BE2C (cell line): Measurements from ENCODE around the gene RCCD1.

ENCODE experiments used
- DNase-seq: peaks from one replicate; pipeline ENCODE4 v3.0.0-alpha.2; 2020
- H3K27me3 ChIP-seq: fragments of 250-450 bp; sonication (Bioruptor Pico); 2 replicates; pipeline ENCODE4 v1.5.1; 2020; ENCODE audit warnings: mild to moderate bottlenecking
- H3K36me3 ChIP-seq: fragments of 250-450 bp; sonication (Bioruptor Pico); 2 replicates; pipeline ENCODE4 v1.5.1; 2020; ENCODE audit warnings: mild to moderate bottlenecking
- H3K4me1 ChIP-seq: fragments of 250-450 bp; sonication (Bioruptor Pico); 2 replicates; pipeline ENCODE4 v1.5.1; 2020
- H3K4me3 ChIP-seq: 2 replicates; pipeline ENCODE4 v1.5.1; 2011; ENCODE audit warnings: low read depth, low read length
- H3K9me3 ChIP-seq: fragments of 250-450 bp; sonication (Bioruptor Pico); 2 replicates; pipeline ENCODE4 v1.5.1; 2020
- TF ChIP-seq, protein P1 (sequence below): IDR thresholded peaks from 2 replicates; pipeline ENCODE4 v1.5.1; 2012; ENCODE audit warnings: mild to moderate bottlenecking, low read depth, low read length

The RCCD1 gene

DNA sequence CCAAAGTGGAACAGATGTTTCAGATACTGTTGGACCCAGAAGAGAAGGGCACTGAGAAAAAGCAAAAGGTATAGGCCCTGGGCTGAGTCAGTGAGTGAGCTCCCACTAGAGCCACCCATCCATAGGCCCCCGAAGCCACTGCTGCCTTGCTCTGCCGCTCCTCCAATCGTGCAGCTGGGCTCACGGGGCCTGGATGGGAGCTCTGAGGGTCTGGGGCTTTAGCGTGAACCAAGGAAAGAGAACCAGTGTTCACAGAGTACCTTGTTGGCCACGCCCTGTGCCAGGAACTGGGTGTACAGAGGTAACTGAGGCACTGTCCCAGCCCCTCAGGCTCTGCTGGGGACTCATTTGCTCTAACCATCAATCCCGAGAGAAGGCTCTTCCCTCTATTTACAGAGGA, 14.9 kb upstream of the RCCD1 start:
- H3K36me3 ChIP-seq: peaks cover 46% of the 10 kb centered on the region

GRCh38 chr15:90941038-90941437, 13.6 kb upstream of the RCCD1 start:
- no peaks in the 10 kb centered on the region for H3K27me3 ChIP-seq
- DNase-seq: no peak
- TF ChIP-seq, protein P1, sequence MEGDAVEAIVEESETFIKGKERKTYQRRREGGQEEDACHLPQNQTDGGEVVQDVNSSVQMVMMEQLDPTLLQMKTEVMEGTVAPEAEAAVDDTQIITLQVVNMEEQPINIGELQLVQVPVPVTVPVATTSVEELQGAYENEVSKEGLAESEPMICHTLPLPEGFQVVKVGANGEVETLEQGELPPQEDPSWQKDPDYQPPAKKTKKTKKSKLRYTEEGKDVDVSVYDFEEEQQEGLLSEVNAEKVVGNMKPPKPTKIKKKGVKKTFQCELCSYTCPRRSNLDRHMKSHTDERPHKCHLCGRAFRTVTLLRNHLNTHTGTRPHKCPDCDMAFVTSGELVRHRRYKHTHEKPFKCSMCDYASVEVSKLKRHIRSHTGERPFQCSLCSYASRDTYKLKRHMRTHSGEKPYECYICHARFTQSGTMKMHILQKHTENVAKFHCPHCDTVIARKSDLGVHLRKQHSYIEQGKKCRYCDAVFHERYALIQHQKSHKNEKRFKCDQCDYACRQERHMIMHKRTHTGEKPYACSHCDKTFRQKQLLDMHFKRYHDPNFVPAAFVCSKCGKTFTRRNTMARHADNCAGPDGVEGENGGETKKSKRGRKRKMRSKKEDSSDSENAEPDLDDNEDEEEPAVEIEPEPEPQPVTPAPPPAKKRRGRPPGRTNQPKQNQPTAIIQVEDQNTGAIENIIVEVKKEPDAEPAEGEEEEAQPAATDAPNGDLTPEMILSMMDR: no peak
- peaks cover 53% of the 10 kb centered on the region for H3K36me3 ChIP-seq
- H3K4me3 ChIP-seq: no peak overlapping the region
- no peaks in the 10 kb centered on the region for H3K4me1 ChIP-seq
- H3K9me3 ChIP-seq: no peaks in the 10 kb centered on the region

More for the DNA sequence above, 14.9 kb upstream of the RCCD1 start:
- no peak for DNase-seq
- no peak overlapping the region for H3K4me3 ChIP-seq
- no peaks in the 10 kb centered on the region for H3K4me1 ChIP-seq
- no peaks in the 10 kb centered on the region for H3K27me3 ChIP-seq
- TF ChIP-seq, protein P1: no peak
- H3K9me3 ChIP-seq: no peaks in the 10 kb centered on the region

GRCh38 chr15:90942354-90943120, 12.1 kb upstream of the RCCD1 start:
- no peak overlapping the region for H3K4me3 ChIP-seq
- no peaks in the 10 kb centered on the region for H3K9me3 ChIP-seq
- no peaks in the 10 kb centered on the region for H3K4me1 ChIP-seq
- no peak for DNase-seq
- H3K36me3 ChIP-seq: peaks cover 63% of the 10 kb centered on the region
- no peaks in the 10 kb centered on the region for H3K27me3 ChIP-seq
- TF ChIP-seq, protein P1: no peak

DNA sequence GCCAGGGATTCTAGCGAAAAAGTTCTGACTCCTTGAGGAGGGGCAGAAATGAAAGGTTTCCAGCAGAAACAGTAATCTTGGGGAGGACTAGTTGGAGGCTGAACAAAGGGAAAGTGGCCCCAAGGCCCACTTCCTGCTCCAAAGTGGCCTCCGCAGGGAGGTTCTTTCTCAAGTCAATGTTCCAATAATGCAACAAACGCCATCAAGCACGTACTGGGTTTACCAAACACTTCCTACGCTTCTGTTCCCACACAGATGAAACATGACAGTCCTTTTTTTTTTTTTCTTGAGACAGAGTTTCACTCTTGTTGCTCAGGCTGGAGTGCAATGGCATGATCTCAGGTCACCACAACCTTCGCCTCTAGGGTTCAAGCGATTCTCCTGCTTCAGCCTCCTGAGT, 9.6 kb upstream of the RCCD1 start:
- H3K27me3 ChIP-seq: no peaks in the 10 kb centered on the region
- H3K4me1 ChIP-seq: no peaks in the 10 kb centered on the region
- H3K9me3 ChIP-seq: no peaks in the 10 kb centered on the region
- no peak overlapping the region for H3K4me3 ChIP-seq
- no peak for DNase-seq
- peaks cover 63% of the 10 kb centered on the region for H3K36me3 ChIP-seq
- TF ChIP-seq, protein P1: no peak

GRCh38 chr15:90946538-90946937, 8.1 kb upstream of the RCCD1 start:
- H3K36me3 ChIP-seq: peaks cover 56% of the 10 kb centered on the region
- H3K4me3 ChIP-seq: no peak overlapping the region
- TF ChIP-seq, protein P1: no peak

DNA sequence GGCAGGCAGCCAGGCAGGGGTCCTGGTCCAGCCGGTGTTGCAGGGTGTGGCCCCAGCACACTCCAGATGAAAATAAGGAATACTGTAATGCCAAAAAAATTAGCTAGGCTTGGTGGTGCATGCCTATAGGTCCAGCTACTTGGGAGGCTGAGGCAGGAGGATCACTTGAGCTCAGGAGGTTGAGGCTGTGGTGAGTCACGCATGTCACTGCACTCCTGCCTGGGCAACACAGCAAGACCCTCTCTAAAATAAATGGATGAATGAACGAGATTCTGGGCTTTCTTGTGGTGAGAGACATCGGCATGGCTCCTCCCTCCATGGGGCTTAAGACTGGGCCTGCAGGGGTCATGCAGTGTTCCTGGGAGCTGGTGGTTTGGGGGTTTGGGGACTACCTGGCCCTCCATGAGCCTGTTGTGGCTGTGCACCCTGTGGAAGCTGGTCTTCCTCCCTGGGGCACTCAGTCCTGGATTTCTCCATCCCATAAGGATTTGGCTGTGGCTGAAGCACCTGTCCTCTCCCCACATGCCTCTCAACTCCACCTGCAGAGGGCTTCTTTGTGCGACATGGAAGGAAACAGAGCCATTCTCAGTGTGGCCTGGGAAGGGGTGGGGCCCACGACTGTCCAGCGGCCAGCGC, 7.6 kb upstream of the RCCD1 start:
- Histone ChIP-seq H3K4me1 (no peaks in the 10 kb centered on the region), H3K36me3 (peaks cover 59% of the 10 kb centered on the region), H3K27me3 (no peaks in the 10 kb centered on the region), H3K4me3 (no peak overlapping the region), H3K9me3 (no peaks in the 10 kb centered on the region)
- TF ChIP-seq, protein P1: no peak
- no peak for DNase-seq

More at GRCh38 chr15:90946538-90946937, 8.1 kb upstream of the RCCD1 start:
- Histone ChIP-seq H3K4me1 (no peaks in the 10 kb centered on the region), H3K9me3 (no peaks in the 10 kb centered on the region), H3K27me3 (no peaks in the 10 kb centered on the region)
- no peak for DNase-seq
